Motor neuron (in vitro differentiated cells): Measurements from ENCODE around the gene MIEF1. TPM values are rescaled to one million over a fixed set of nuclear protein-coding genes. Genes with fewer than 3 reads are reported as not detected.
A peak's percentile ranks its signal among the peaks of the same experiment; 100 is the strongest.

Experiments
- ATAC-seq, 8 experiments: fragments of 200-7000 bp; cut with Tn5 transposase; replicated peaks in 6 of 8; 2 replicates each; pipeline ENCODE4 v1.8.0; 2021; ENCODE audit warnings: mild to moderate bottlenecking in 8 of 8, moderate library complexity in 8 of 8
- H3K27ac ChIP-seq, 2 donors: fragments of 250-450 bp; sonication (Bioruptor Pico); 2 replicates each; pipeline ENCODE4 v1.9.0; 2021; ENCODE audit warnings: antibody characterized with exemption in 2 of 2, mild to moderate bottlenecking in 2 of 2, moderate library complexity in 1 of 2
- H3K4me1 ChIP-seq, 2 donors: fragments of 250-450 bp; sonication (Bioruptor Pico); replicated peaks in 1 of 2; 2 replicates each; pipeline ENCODE4 v1.6.1; 2021; ENCODE audit warnings: antibody characterized with exemption in 2 of 2, mild to moderate bottlenecking in 2 of 2, moderate library complexity in 1 of 2
- H3K4me3 ChIP-seq, 5 donors: fragments of 250-450 bp; sonication (Bioruptor Pico); 2 replicates each; pipeline ENCODE4 v1.9.0; 2021; ENCODE audit warnings: antibody characterized with exemption in 5 of 5, mild to moderate bottlenecking in 5 of 5, moderate library complexity in 4 of 5
- WGBS, 10 experiments: fragments of 450-650 bp; shearing (Covaris generic); methylation state at CpG; one replicate each; pipeline ENCODE4 v1.0.0; 2022; 5-methylcytosine and 5-hydroxymethylcytosine counted together
- in situ Hi-C, 9 experiments: fragments of 400-800 bp; cut with MboI; loops; one replicate each; pipeline ENCODE4 v1.15.0; 2021; ENCODE audit warnings: low sequenced_read_pairs in 9 of 9, low pct_unique_long_range_greater_than_20kb in 2 of 9; ENCODE audit not compliant: unreplicated experiment in 9 of 9
- total RNA-seq, 8 experiments: library from RNA; unstranded; fragments of 300-600 nt; gene quantifications; 2 replicates each; pipeline versions ENCODE4 v1.2.3 to v1.2.4, GENCODE V29; 2022

MIEF1 gene
- total RNA-seq, 8 experiments from 2014 or later, result 20.9 to 38.8 (median 29.2) TPM

GRCh38 chr22:39529487-39529851 lies 27.4 kb downstream of the MIEF1 start:
- 31 to 100% (median 50%) methylated on average over 1 to 10 of the region's 17 CpGs; no CpG with 5 or more reads in 6 of the 10 experiments for WGBS, 10 experiments
- Histone ChIP-seq H3K4me1 (peaks cover 18 to 21% of the 10 kb centered on the region in 2 donors), H3K4me3 (peak overlapping the region in 1 of 5 donors; percentile 10), H3K27ac (peak overlapping the region in 1 of 2 donors; percentile 1)
- in situ Hi-C loops, result loop anchor here in 4 of 9 experiments (25.0 kb wide), 2 partner anchors 508 to 833 kb away; partner anchors contain the start of gene SGSM3 (in 2 of the 4)
- no peak for ATAC-seq

GRCh38 chr22:39530116-39530515 lies 28.0 kb downstream of the MIEF1 start:
- in situ Hi-C loops, result loop anchor here in 7 of 9 experiments (10.0 to 25.0 kb wide), 4 partner anchors 505 to 832 kb away; partner anchors contain the start of gene SGSM3 (in 2 of the 7)
- 40 to 100% (median 85%) methylated on average over 1 to 6 of the region's 6 CpGs for WGBS, 10 experiments
- no peak for ATAC-seq
- Histone ChIP-seq H3K4me1 (peaks cover 21% of the 10 kb centered on the region in 2 donors), H3K27ac (no peak overlapping the region), H3K4me3 (no peak overlapping the region)

DNA sequence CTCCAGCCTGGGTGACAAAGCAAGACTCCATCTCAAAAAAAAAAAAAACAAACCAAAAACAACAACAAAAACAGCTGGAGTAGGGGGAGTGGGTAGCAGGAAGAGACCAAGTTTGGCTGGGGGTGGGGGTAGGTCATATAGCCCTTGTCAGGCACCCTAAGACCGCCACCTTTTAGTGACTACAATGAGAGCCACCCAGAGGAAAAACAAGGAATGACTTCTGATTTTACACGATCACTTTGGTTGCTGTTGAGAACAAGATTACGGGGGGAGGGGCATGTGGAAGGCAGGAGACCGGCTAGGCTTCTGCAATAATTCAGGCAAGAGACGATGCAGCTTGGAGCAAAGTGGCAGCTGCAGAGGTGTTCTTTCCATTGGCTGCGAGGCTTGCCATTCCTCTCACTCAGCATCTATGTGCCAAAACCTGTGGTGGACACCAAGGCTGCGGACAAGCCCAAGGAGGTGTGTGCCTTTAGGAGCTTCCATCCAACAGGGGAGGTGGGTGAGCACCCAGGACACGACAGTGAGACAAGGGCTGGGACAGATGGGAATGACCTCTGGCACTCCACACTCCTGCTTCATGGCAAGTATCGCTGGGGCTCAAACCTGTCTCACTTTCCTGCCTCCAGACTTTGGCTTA lies 28.7 kb downstream of the MIEF1 start:
- Histone ChIP-seq H3K27ac (no peak overlapping the region), H3K4me3 (no peak overlapping the region), H3K4me1 (peaks cover 21 to 22% of the 10 kb centered on the region in 2 donors)
- no peak for ATAC-seq
- in situ Hi-C loops, result loop anchor here in 7 of 9 experiments (10.0 to 25.0 kb wide), 4 partner anchors 504 to 831 kb away; partner anchors contain the start of gene SGSM3 (in 2 of the 7)
- 20 to 73% (median 40%) methylated on average over 1 to 4 of the region's 9 CpGs; no CpG with 5 or more reads in 6 of the 10 experiments for WGBS, 10 experiments

DNA sequence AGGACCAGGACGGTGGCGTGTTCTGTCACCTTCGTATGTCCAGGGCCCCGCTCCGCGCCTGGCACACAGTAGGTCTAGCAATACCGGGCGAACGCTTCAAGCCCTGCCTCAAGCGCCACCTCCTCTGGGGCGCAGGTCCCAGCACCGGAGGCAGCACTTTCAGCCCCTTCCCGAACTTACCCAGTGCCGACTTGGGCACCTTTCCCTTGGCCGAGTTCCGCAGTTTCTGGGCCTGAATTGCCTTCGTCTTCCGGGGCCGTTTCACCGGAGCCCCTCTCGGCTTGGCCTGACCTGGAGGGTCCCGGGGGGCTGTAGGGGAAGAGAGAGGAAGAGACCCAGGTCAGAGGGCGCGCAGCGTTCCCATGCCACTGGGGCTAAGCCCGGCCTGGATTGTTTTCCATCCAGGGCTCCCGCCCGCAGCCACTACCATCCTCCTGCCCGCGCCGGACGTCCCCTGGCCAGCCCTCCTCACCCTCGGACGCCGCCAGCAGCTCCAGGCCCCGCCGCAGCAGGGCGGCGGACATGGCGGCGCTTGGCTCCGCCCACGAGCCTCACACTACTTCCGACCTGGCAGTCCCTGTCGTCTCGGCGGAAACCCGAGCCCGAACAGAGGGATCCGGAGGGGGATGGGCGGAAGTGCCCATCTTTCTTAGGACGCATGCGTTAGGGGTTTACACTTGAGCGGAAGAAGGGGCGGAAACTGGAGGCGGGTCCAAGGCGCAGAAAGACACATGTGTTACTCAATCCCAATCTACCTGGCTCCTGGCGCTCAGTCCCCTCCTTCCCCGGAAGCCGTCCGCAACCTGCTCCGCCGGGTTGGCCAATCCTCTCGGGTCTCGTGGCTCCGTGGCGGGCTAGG lies 30.4 kb downstream of the MIEF1 start, which contains the start of gene RPS19BP1:
Gene RPS19BP1, minus strand, starts transcription at position 534 of the 859 bp plus-strand sequence. Its CDS starts 10 bp downstream, at position 524.
- peak within 1 kb of the TSS; percentile 82 to 92 for H3K27ac ChIP-seq
- peak; percentile 77 to 88 (median 84) for ATAC-seq
- in situ Hi-C loops, result loop anchor here in 7 of 9 experiments (10.0 to 25.0 kb wide), 4 partner anchors 502 to 830 kb away; partner anchors contain the start of gene SGSM3 (in 2 of the 7)
- peaks cover 21 to 22% of the 10 kb centered on the region in 2 donors for H3K4me1 ChIP-seq
- H3K4me3 ChIP-seq, result peak within 1 kb of the TSS; percentile 58 to 80 (median 71)
- 0 to 5% (median 0%) methylated on average over 3 to 26 of the region's 67 CpGs; no CpG with 5 or more reads in 1 of the 10 experiments for WGBS, 10 experiments

DNA sequence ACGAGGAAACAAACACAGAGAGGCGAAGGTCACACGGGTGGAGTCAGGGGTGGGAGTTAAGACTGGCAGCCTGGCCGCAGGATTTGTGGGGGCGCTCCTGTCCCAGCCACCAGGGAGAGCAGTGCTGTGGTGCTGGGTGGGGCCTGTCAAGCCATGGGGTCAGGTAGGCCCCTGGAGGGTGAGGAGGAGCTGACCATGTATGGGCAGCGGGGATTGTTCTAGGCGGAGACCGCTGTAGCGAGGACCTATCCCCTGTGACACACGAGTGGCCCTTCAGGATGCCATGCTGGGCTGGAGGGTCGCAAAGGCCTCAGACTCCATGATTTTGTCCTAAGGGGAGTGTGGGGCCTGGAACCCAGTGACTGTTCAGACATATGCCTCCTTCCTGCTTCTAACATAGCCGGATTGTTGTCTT lies 32.0 kb downstream of the MIEF1 start:
- Histone ChIP-seq H3K4me1 (peaks cover 18 to 21% of the 10 kb centered on the region in 2 donors), H3K27ac (no peak overlapping the region), H3K4me3 (no peak overlapping the region)
- ATAC-seq, result no peak
- in situ Hi-C loops, result loop anchor here in 7 of 9 experiments (10.0 to 25.0 kb wide), 4 partner anchors 501 to 828 kb away; partner anchors contain the start of gene SGSM3 (in 2 of the 7)
- WGBS, 10 experiments, result 79 to 100% (median 85%) methylated on average over 1 to 7 of the region's 12 CpGs; no CpG with 5 or more reads in 3 of the 10 experiments

DNA sequence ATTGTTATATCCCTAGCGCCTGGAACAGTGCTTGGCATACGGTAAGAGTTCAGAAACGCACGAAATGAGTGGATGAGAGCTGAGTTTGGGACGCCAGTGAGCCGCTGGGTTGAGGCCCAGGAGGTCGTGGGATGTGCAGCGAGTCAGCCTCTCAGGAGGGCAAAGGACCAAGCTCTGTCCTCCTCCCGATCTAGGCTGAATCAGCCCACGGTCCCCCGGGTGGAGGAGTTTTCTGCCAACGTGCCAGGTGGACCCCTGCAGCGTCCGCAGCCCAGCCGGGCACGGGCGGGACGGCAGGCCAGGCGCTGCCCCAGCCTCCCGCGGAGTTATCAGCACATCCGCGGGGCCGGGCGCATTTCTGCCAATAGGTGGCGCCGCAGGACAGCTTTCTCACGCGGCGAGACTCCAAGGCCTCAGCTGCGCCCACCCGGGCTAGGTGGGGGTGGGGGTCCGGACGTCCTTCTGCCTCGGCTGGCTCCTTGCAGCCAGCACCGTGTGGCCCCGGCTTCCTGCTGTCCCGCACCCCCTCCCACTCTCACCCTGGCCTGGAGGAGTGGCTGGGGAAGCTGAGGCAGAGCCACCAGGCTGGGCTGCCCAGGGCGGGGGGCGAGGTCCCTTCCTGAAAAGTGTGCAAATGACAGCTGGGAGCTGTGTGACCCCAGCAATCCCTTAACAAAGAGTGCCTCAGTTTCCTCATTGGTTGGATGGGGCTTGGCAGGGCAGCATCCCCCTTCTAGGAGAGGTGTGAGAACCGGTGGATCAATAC lies 32.7 kb downstream of the MIEF1 start:
- in situ Hi-C loops, result loop anchor here in 7 of 9 experiments (10.0 to 25.0 kb wide), 4 partner anchors 500 to 828 kb away; partner anchors contain the start of gene SGSM3 (in 2 of the 7)
- no peak overlapping the region for H3K27ac ChIP-seq
- WGBS, 10 experiments, result 0 to 13% (median 0%) methylated on average over 1 to 6 of the region's 41 CpGs; no CpG with 5 or more reads in 4 of the 10 experiments

GRCh38 chr22:39535357-39535725 lies 33.3 kb downstream of the MIEF1 start:
- ATAC-seq, result no peak
- Histone ChIP-seq H3K4me1 (peaks cover 18 to 19% of the 10 kb centered on the region in 2 donors), H3K27ac (no peak overlapping the region), H3K4me3 (no peak overlapping the region)
- in situ Hi-C loops, result loop anchor here in 7 of 9 experiments (10.0 to 25.0 kb wide), 4 partner anchors 499 to 827 kb away; partner anchors contain the start of gene SGSM3 (in 2 of the 7)
- 70% methylated on average over 2 of the region's 13 CpGs; no CpG with 5 or more reads in 9 of the 10 experiments for WGBS, 10 experiments

More for the DNA sequence above, 32.7 kb downstream of the MIEF1 start:
- peak; percentile 12 to 50 (median 44) for ATAC-seq
- Histone ChIP-seq H3K4me1 (peaks cover 18 to 19% of the 10 kb centered on the region in 2 donors), H3K4me3 (no peak overlapping the region)

DNA sequence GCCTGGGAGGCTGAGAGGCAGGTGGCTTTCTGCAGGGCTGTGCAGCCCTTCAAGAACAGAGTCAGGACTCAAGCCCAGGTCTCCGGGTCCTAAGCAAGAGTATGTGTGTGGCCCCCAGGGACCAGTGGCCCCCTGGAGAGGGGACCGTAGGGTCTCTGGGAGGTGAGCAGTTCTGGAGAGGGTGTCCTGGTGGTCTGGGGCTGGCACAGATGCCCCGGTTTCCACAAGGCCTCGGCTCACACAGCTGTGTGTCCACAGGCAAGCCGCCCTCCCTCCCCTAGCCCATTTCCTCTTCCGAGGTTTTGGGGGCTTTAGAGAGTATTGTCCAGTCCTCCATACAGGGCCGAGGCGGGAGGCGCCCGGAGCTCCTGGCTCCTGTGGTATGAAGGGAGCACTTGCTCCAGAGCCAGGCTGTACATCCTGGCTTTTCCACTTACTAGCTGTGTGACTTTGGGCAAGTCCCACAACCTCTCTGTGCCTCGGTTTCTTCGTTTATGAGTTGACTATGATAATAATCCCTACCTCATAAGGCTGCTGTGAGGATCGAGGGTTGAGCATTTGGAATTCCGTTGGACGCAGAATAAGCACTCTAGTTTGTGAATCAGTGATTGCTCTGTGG lies 33.9 kb downstream of the MIEF1 start:
- ATAC-seq, result no peak
- no peak overlapping the region for H3K4me3 ChIP-seq
- H3K4me1 ChIP-seq, result peaks cover 15 to 18% of the 10 kb centered on the region in 2 donors
- in situ Hi-C loops, result loop anchor here in 7 of 9 experiments (10.0 to 25.0 kb wide), 4 partner anchors 499 to 826 kb away; partner anchors contain the start of gene SGSM3 (in 2 of the 7)
- no peak overlapping the region for H3K27ac ChIP-seq
- 0 to 90% (median 63%) methylated on average over 1 to 5 of the region's 15 CpGs; no CpG with 5 or more reads in 5 of the 10 experiments for WGBS, 10 experiments

GRCh38 chr22:39536711-39537110 lies 34.6 kb downstream of the MIEF1 start:
- no peak for ATAC-seq
- 78 to 85% (median 80%) methylated on average over 4 of the region's 8 CpGs; no CpG with 5 or more reads in 7 of the 10 experiments for WGBS, 10 experiments
- Histone ChIP-seq H3K4me1 (peaks cover 7 to 13% of the 10 kb centered on the region in 2 donors), H3K27ac (no peak overlapping the region), H3K4me3 (no peak overlapping the region)
- in situ Hi-C loops, result loop anchor here in 7 of 9 experiments (10.0 to 25.0 kb wide), 4 partner anchors 498 to 826 kb away; partner anchors contain the start of gene SGSM3 (in 2 of the 7)

- ATAC-seq, result no peak
- no peak overlapping the region for H3K4me3 ChIP-seq
- peaks cover 5 to 12% of the 10 kb centered on the region in 2 donors for H3K4me1 ChIP-seq
- in situ Hi-C loops, result loop anchor here in 7 of 9 experiments (10.0 to 25.0 kb wide), 4 partner anchors 497 to 824 kb away; partner anchors contain the start of gene SGSM3 (in 2 of the 7)
- 0 to 20% methylated on average over 1 of the region's 2 CpGs; no CpG with 5 or more reads in 8 of the 10 experiments for WGBS, 10 experiments
- H3K27ac ChIP-seq, result no peak overlapping the region
Measured at GRCh38 chr22:39537975-39538374, 35.9 kb downstream of the MIEF1 start.

DNA sequence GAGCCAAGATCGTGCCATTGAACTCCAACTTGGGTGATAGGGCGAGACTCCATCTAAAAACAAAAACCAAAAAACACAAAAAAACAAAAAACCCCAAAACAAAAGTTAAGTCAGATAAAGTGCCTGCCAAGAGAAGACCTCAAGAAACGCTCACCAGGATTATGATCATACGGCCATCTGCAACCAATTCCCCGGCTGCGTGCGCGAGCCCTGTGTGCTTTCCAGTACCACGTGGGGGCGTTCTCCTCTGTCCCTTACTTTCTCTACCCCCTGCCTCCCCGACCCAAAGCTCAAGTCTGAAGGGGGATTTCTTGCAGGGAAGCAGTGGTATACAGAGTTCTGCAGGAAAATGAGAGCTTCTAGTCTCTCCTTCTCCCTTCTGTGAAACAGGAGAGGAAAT lies 41.0 kb downstream of the MIEF1 start:
- no peak overlapping the region for H3K27ac ChIP-seq
- no peak overlapping the region for H3K4me3 ChIP-seq
- peak; percentile 20 to 77 (median 53) for ATAC-seq
- in situ Hi-C loops, result loop anchor here in 6 of 9 experiments (5.0 to 25.0 kb wide), 4 partner anchors 484 to 819 kb away; partner anchors contain the start of gene SGSM3 (in 2 of the 6)
- peaks cover 0 to 18% of the 10 kb centered on the region in 2 donors for H3K4me1 ChIP-seq
- WGBS, 10 experiments, result 11 to 56% (median 26%) methylated on average over 1 to 11 of the region's 11 CpGs; no CpG with 5 or more reads in 2 of the 10 experiments
